HCT116 (cell line): ENCODE results near the gene PRRT2. TPM values are rescaled to one million over a fixed set of nuclear protein-coding genes. Genes with fewer than 3 reads are reported as not detected.

Experiments
- ATAC-seq: fragments of 200-7000 bp; cut with Tn5 transposase; 2 replicates; pipeline ENCODE4 v1.9.1; 2020; ENCODE audit warnings: mild to moderate bottlenecking, moderate library complexity
- BruUV-seq: library from RNA; stranded (reverse); fragments of 400-500 nt; replicated peaks from 2 replicates; lab custom pipeline; 2021; lab: Mats Ljungman, UMichigan
- CTCF ChIA-PET: fragments of 300-600 bp; sonication (Branson Sonifier 250); formaldehyde crosslinking; loops from one replicate; lab custom pipeline; 2021; ENCODE audit warnings: antibody characterized with exemption; lab: Charles Lee
- POLR2A ChIA-PET: fragments of 300-600, 350-600 bp; sonication (Branson Sonifier 250); formaldehyde crosslinking; loops from one replicate; lab custom pipeline; 2021; ENCODE audit warnings: antibody characterized with exemption; lab: Charles Lee
- RAD21 ChIA-PET, 2 experiments: fragments of 300-600 bp; sonication (Branson Sonifier 250); formaldehyde crosslinking; loops; one replicate each; lab custom pipeline; 2023; ENCODE audit warnings: low total read pairs in 2 of 2; ENCODE audit not compliant: uncharacterized antibody in 2 of 2, unreplicated experiment in 2 of 2, low non-redundant PET in 1 of 2; lab: Charles Lee
- DNase-seq: peaks from one replicate; pipeline ENCODE4 v3.0.0-alpha.2; 2010; ENCODE audit warnings: low read depth, low spot score
- H2AFZ ChIP-seq: fragments of 200-600 bp; shearing (Covaris generic), sonication (generic); 2 replicates; pipeline ENCODE4 v1.6.1; 2017; ENCODE audit warnings: low read depth, mixed run types, mixed read lengths, antibody characterized with exemption, low read length; ENCODE audit not compliant: poor library complexity, severe bottlenecking
- H3K27ac ChIP-seq: 2 replicates; pipeline ENCODE4 v1.5.1; 2012; ENCODE audit warnings: low read depth, low read length
- H3K27me3 ChIP-seq: fragments of 200-600 bp; sonication (generic); 2 replicates; pipeline ENCODE4 v1.6.1; 2016; ENCODE audit warnings: mixed run types, low read length, mixed read lengths; ENCODE audit not compliant: insufficient read depth
- H3K36me3 ChIP-seq, 2 experiments: fragments of 200-500 bp in 1 of 2; fragments of 200-600 bp in 1 of 2; sonication (Bioruptor generic) in 1 of 2; sonication (generic) in 1 of 2; 2 replicates each; pipeline versions ENCODE4 v1.5.1 to v1.6.1; 2014 to 2016; ENCODE audit warnings: low read length in 2 of 2, inconsistent platforms in 1 of 2, mixed read lengths in 1 of 2, mixed run types in 1 of 2; ENCODE audit not compliant: insufficient read depth in 2 of 2, control insufficient read depth in 1 of 2
- H3K4me1 ChIP-seq, 2 experiments: fragments of 200-600 bp in 1 of 2; sonication (generic) in 1 of 2; 2 replicates each; pipeline versions ENCODE4 v1.5.1 to v1.6.1; 2012 to 2017; ENCODE audit warnings: low read length in 2 of 2, inconsistent platforms in 1 of 2, mild to moderate bottlenecking in 1 of 2, mixed read lengths in 1 of 2, mixed run types in 1 of 2, moderate library complexity in 1 of 2; ENCODE audit not compliant: insufficient read depth in 2 of 2, control insufficient read depth in 1 of 2
- H3K4me2 ChIP-seq: fragments of 200-600 bp; sonication (generic); 2 replicates; pipeline ENCODE4 v1.6.1; 2017; ENCODE audit warnings: mixed run types, low read length, mixed read lengths
- H3K4me3 ChIP-seq, 2 experiments: fragments of 200-600 bp in 1 of 2; sonication (generic) in 1 of 2; replicated peaks in 1 of 2; 2 replicates each; pipeline ENCODE4 v1.5.1; 2011 to 2016; ENCODE audit warnings: low read length in 2 of 2, control low read depth in 1 of 2, low read depth in 1 of 2, mild to moderate bottlenecking in 1 of 2, mixed read lengths in 1 of 2, mixed run types in 1 of 2
- H3K79me2 ChIP-seq: fragments of 200-600 bp; sonication (generic); 2 replicates; pipeline ENCODE4 v1.6.1; 2017; ENCODE audit warnings: mild to moderate bottlenecking, mixed run types, low read length, moderate library complexity, mixed read lengths; ENCODE audit not compliant: insufficient read depth
- H3K9ac ChIP-seq: fragments of 200-600 bp; sonication (generic); 2 replicates; pipeline ENCODE4 v1.6.1; 2016; ENCODE audit warnings: low read length, mixed read lengths
- H3K9me2 ChIP-seq: fragments of 200-600 bp; sonication (generic), shearing (Covaris generic); 2 replicates; pipeline ENCODE4 v1.6.1; 2017; ENCODE audit warnings: mixed run types, mild to moderate bottlenecking, moderate library complexity; ENCODE audit not compliant: insufficient read depth
- H3K9me3 ChIP-seq, 2 experiments: fragments of 200-500 bp in 1 of 2; fragments of 200-600 bp in 1 of 2; sonication (Bioruptor generic) in 1 of 2; sonication (generic) in 1 of 2; 2 replicates each; pipeline ENCODE4 v1.6.1; 2014 to 2017; ENCODE audit warnings: low read length in 2 of 2, mixed read lengths in 2 of 2, inconsistent platforms in 1 of 2, low read depth in 1 of 2, mild to moderate bottlenecking in 1 of 2, mixed run types in 1 of 2, moderate library complexity in 1 of 2; ENCODE audit not compliant: control insufficient read depth in 1 of 2, insufficient read depth in 1 of 2
- H4K20me1 ChIP-seq: fragments of 200-600 bp; sonication (generic), shearing (Covaris generic); 2 replicates; pipeline ENCODE4 v1.6.1; 2017; ENCODE audit warnings: mixed run types, mild to moderate bottlenecking, moderate library complexity; ENCODE audit not compliant: insufficient read depth
- ATF3 ChIP-seq: IDR thresholded peaks from 2 replicates; pipeline ENCODE4 v1.6.1; 2012
- CBX3 ChIP-seq: IDR thresholded peaks from 2 replicates; pipeline ENCODE4 v1.6.1; 2012; ENCODE audit warnings: low read depth
- CTCF ChIP-seq, 3 experiments: fragments of 200-600 bp in 1 of 3; sonication (generic) in 1 of 3; IDR thresholded peaks in 2 of 3; conservative IDR thresholded peaks in 1 of 3; 2 replicates each; pipeline ENCODE4 v1.5.1; 2012 to 2017; ENCODE audit warnings: low read depth in 2 of 3, low read length in 2 of 3, antibody characterized with exemption in 1 of 3, borderline replicate concordance in 1 of 3, control low read depth in 1 of 3, mild to moderate bottlenecking in 1 of 3, mixed read lengths in 1 of 3, mixed run types in 1 of 3, moderate library complexity in 1 of 3; ENCODE audit not compliant: insufficient read depth in 1 of 3
- FOSL1 ChIP-seq: IDR thresholded peaks from 2 replicates; pipeline ENCODE4 v1.6.1; 2012; ENCODE audit warnings: low read depth
- POLR2A ChIP-seq: IDR thresholded peaks from 2 replicates; pipeline ENCODE4 v1.7.0; 2011; ENCODE audit warnings: borderline replicate concordance; ENCODE audit not compliant: insufficient read depth, insufficient read length; ENCODE audit errors: extremely low read depth
- SRF ChIP-seq: IDR thresholded peaks from 2 replicates; pipeline ENCODE4 v1.6.1; 2012; ENCODE audit warnings: low read depth
- intact Hi-C: fragments of 100-400 bp; cut with micrococcal nuclease; formaldehyde crosslinking; loops from 2 replicates; pipeline ENCODE4 v1.10.0; 2022
- total RNA-seq: library from RNA; stranded (reverse); gene quantifications from one replicate; pipeline ENCODE4 v1.2.1, GENCODE V29; 2021; ENCODE audit not compliant: unreplicated experiment

Gene PRRT2
- total RNA-seq, 1 experiment from 2014 or later: 4.0 TPM

- Histone ChIP-seq H3K27ac (no peak overlapping the region), H4K20me1 (no peaks in the 10 kb centered on the region), H3K4me1 (peaks cover 2 to 22% of the 10 kb centered on the region in 2 experiments; a peak in 2 of 4 replicates), H3K9ac (no peak overlapping the region), H3K4me2 (peak overlapping the region; percentile 34), H3K4me3 (no peak overlapping the region), H2AFZ (peak overlapping the region; percentile 83), H3K36me3 (no peaks in the 10 kb centered on the region), H3K79me2 (no peaks in the 10 kb centered on the region), H3K27me3 (no peaks in the 10 kb centered on the region)
- ATAC-seq: peak; percentile 48; the same call in 1 of the 2 replicates
- intact Hi-C loops: no loop called here
- DNase-seq: no peak
- BruUV-seq: no TSS peak
- TF ChIP-seq FOSL1 (peak; percentile 32; the same call in 1 of the 2 replicates), POLR2A (no peak)
- TF ChIP-seq, all 23 proteins: peak for 1
- no peaks in the 10 kb centered on the region for H3K9me3 ChIP-seq
- CTCF ChIA-PET: no interaction called here
- RAD21 ChIA-PET: no interaction called here
- H3K9me2 ChIP-seq: no peaks in the 10 kb centered on the region
- POLR2A ChIA-PET: no interaction called here
These were observed 36.1 kb upstream of the PRRT2 start for GRCh38 chr16:29775742-29776408.

GRCh38 chr16:29777576-29778350 is 34.2 kb upstream of the PRRT2 start, which contains the start of gene ZG16:
Gene ZG16 (plus strand): TSS chr16:29778256. CDS start chr16:29779267, 1,011 bp downstream.
- no peak within 1 kb of the TSS for H3K27ac ChIP-seq
- no peak within 1 kb of the TSS for H3K9ac ChIP-seq
- H3K79me2 ChIP-seq: no peaks in the 10 kb centered on the region
- no peaks in the 10 kb centered on the region for H3K36me3 ChIP-seq
- intact Hi-C loops: no loop called here
- CTCF ChIA-PET: interaction anchor here (1.1 kb wide), 1 partner anchor 12 kb away, joined by 3 read pairs; no protein-coding TSS in a partner anchor
- H4K20me1 ChIP-seq: no peaks in the 10 kb centered on the region
- no peaks in the 10 kb centered on the region for H3K9me3 ChIP-seq
- peak within 1 kb of the TSS; percentile 43; the same call in 1 of the 2 replicates for H3K4me2 ChIP-seq
- H3K4me1 ChIP-seq: peaks cover 2 to 22% of the 10 kb centered on the region in 2 experiments; a peak in 2 of 4 replicates
- H3K4me3 ChIP-seq: no peak within 1 kb of the TSS
- no TSS peak for BruUV-seq
- H3K9me2 ChIP-seq: no peaks in the 10 kb centered on the region; the same call in 1 of the 2 replicates
- TF ChIP-seq SRF (no peak), CTCF (IDR thresholded peaks at IDR 0.05 in 2 of 3, conservative IDR thresholded peaks at IDR 0.05 in 1 of 3; ENCODE audit: borderline replicate concordance in 1 of 3, insufficient read depth in 1 of 3, low read depth in 2 of 3, low read length in 2 of 3) (no peak), CBX3 (no peak), ATF3 (no peak)
- POLR2A ChIA-PET: no interaction called here
- H3K27me3 ChIP-seq: no peaks in the 10 kb centered on the region
- RAD21 ChIA-PET: no interaction called here
- no peak for ATAC-seq
- no peak within 1 kb of the TSS for H2AFZ ChIP-seq
- no peak for DNase-seq
